ENCODE results near the gene HAAO. TPM values are rescaled to one million over a fixed set of nuclear protein-coding genes. Genes with fewer than 3 reads are reported as not detected.

The HAAO gene
- total RNA-seq, 1 experiment from 2014 or later = 0.74 TPM

DNA sequence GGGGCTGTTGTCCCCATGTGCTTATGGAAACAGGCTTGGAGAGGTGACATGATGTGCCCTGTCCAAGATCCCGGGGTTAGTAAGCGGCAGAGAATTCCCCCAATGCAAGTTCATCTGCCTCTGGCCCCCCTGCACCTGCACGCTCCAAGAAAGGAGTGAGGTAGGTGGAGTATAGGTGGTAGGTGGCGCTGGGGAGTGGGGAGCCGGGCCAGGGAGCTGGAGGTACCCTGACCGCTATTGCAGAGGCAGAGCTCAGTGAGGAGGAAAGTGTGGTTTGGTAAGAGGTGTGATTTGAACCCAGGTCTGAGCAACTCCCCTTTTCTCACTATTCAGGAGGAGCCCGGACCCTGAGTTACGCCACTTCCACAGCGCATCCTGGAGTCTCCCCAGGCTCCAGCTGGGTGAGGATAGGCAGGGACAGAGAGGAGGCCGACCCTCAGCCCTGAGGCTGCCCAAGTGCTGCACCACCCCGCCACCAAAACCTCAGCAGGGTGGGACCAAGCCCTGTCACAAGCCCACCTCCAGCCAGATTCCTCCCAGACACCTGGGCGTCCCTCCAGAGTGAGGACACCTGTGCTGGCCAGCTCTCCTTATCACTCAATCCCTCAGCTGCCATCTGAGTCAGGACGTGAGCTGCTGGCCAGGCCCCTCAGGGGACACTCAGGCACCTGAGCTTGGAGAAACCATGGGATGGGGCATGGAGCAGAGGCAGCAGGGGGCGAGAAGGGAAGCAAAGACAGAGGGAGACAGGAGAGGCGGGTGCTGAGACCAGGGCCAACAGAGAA lies 5.6 kb downstream of the HAAO start:
- Histone ChIP-seq H3K36me3 (ENCODE audit: control insufficient read depth, insufficient read depth, low read length) (no peaks in the 10 kb centered on the region), H3K27ac (ENCODE audit: low read length) (no peak overlapping the region), H3K27me3 (ENCODE audit: control insufficient read depth, insufficient read depth, low read length) (no peaks in the 10 kb centered on the region), H3K9me3 (ENCODE audit: control insufficient read depth, insufficient read depth, low read depth, low read length) (no peaks in the 10 kb centered on the region), H3K4me1 (ENCODE audit: control insufficient read depth, insufficient read depth, low read length) (no peaks in the 10 kb centered on the region), H3K4me3 (ENCODE audit: low read depth in 2 of 2, low read length in 2 of 2) (no peak overlapping the region)
- no peak for TF ChIP-seq SIN3A (IDR thresholded peaks at IDR 0.05; ENCODE audit: borderline replicate concordance, insufficient read depth, low read depth, low read length)
- no peak for TF ChIP-seq POLR2AphosphoS5 (IDR thresholded peaks at IDR 0.05; ENCODE audit: low read depth, low read length)
- TF ChIP-seq, protein P1, sequence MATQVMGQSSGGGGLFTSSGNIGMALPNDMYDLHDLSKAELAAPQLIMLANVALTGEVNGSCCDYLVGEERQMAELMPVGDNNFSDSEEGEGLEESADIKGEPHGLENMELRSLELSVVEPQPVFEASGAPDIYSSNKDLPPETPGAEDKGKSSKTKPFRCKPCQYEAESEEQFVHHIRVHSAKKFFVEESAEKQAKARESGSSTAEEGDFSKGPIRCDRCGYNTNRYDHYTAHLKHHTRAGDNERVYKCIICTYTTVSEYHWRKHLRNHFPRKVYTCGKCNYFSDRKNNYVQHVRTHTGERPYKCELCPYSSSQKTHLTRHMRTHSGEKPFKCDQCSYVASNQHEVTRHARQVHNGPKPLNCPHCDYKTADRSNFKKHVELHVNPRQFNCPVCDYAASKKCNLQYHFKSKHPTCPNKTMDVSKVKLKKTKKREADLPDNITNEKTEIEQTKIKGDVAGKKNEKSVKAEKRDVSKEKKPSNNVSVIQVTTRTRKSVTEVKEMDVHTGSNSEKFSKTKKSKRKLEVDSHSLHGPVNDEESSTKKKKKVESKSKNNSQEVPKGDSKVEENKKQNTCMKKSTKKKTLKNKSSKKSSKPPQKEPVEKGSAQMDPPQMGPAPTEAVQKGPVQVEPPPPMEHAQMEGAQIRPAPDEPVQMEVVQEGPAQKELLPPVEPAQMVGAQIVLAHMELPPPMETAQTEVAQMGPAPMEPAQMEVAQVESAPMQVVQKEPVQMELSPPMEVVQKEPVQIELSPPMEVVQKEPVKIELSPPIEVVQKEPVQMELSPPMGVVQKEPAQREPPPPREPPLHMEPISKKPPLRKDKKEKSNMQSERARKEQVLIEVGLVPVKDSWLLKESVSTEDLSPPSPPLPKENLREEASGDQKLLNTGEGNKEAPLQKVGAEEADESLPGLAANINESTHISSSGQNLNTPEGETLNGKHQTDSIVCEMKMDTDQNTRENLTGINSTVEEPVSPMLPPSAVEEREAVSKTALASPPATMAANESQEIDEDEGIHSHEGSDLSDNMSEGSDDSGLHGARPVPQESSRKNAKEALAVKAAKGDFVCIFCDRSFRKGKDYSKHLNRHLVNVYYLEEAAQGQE (IDR thresholded peaks at IDR 0.05; ENCODE audit: insufficient read depth in 1 of 2, low read depth in 2 of 2, low read length in 1 of 2) = no peak
- TF ChIP-seq, protein P2, sequence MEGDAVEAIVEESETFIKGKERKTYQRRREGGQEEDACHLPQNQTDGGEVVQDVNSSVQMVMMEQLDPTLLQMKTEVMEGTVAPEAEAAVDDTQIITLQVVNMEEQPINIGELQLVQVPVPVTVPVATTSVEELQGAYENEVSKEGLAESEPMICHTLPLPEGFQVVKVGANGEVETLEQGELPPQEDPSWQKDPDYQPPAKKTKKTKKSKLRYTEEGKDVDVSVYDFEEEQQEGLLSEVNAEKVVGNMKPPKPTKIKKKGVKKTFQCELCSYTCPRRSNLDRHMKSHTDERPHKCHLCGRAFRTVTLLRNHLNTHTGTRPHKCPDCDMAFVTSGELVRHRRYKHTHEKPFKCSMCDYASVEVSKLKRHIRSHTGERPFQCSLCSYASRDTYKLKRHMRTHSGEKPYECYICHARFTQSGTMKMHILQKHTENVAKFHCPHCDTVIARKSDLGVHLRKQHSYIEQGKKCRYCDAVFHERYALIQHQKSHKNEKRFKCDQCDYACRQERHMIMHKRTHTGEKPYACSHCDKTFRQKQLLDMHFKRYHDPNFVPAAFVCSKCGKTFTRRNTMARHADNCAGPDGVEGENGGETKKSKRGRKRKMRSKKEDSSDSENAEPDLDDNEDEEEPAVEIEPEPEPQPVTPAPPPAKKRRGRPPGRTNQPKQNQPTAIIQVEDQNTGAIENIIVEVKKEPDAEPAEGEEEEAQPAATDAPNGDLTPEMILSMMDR (IDR thresholded peaks at IDR 0.05) = no peak
- TF ChIP-seq TCF7L2 (IDR thresholded peaks at IDR 0.05; ENCODE audit: low read depth, low read length) = no peak
- DNase-seq (ENCODE audit: low read depth, low spot score) (no peak), ATAC-seq (no peak)
- POLR2A ChIA-PET = interaction anchor here (0.6 kb wide), 1 partner anchor 11 kb away, joined by 3 read pairs; no protein-coding TSS in a partner anchor
- CTCF ChIA-PET = interaction anchor here (0.7 kb wide), 1 partner anchor 10 kb away, joined by 3 read pairs; no protein-coding TSS in a partner anchor
- in situ Hi-C loops (cut with HindIII; ENCODE audit: low pct_unique_long_range_greater_than_20kb, low sequenced_read_pairs) = no loop called here
- no TSS peak for BruUV-seq (replicated peaks)
- intact Hi-C loops (cut with micrococcal nuclease; ENCODE audit: unreplicated experiment) = no loop called here

DNA sequence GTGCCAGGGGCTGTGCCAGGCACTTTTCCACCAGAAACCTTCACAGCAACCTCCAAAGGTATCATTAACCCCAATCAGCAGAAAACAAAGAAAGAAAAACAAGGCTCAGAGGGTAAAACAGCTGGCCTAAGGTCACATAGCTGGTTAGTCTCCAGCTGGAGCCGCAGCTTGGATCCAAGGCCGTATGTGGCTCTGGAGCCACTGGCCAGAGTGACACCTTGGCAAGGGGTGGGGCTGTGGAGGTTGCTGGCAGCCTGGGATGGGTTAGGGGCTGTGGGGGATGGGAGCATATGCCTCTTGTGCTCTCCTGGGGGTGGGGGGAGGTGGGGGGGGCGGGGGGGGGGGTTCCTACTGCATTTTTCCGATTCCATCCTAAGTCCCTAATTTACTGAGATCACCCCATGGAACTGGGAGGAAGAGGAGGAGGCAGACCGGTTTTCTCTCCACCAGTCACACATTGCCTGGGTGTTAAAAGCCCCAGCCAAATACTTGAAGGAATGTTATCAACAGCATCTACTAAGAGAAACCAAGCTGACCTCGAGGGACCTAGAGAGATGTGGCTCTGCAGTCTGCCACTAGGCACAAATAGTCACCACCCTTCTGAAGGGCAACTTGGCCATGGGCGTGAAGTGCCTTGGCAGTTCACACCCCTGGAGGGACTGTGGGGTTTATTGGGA lies 8.0 kb downstream of the HAAO start:
- ChIA-PET POLR2A (no interaction called here), CTCF (no interaction called here)
- Histone ChIP-seq H3K4me1 (ENCODE audit: control insufficient read depth, insufficient read depth, low read length) (no peaks in the 10 kb centered on the region), H3K4me3 (ENCODE audit: low read depth in 2 of 2, low read length in 2 of 2) (no peak overlapping the region), H3K9me3 (ENCODE audit: control insufficient read depth, insufficient read depth, low read depth, low read length) (no peaks in the 10 kb centered on the region), H3K27me3 (ENCODE audit: control insufficient read depth, insufficient read depth, low read length) (no peaks in the 10 kb centered on the region), H3K36me3 (ENCODE audit: control insufficient read depth, insufficient read depth, low read length) (no peaks in the 10 kb centered on the region), H3K27ac (ENCODE audit: low read length) (no peak overlapping the region)
- DNase-seq (ENCODE audit: low read depth, low spot score) = no peak
- ATAC-seq = no peak
- in situ Hi-C loops (cut with HindIII; ENCODE audit: low pct_unique_long_range_greater_than_20kb, low sequenced_read_pairs) (no loop called here), intact Hi-C loops (cut with micrococcal nuclease; ENCODE audit: unreplicated experiment) (no loop called here)
- TF ChIP-seq POLR2AphosphoS5 (IDR thresholded peaks at IDR 0.05; ENCODE audit: low read depth, low read length) = no peak
- no peak for TF ChIP-seq SIN3A (IDR thresholded peaks at IDR 0.05; ENCODE audit: borderline replicate concordance, insufficient read depth, low read depth, low read length)
- TF ChIP-seq, protein P1 (IDR thresholded peaks at IDR 0.05; ENCODE audit: insufficient read depth in 1 of 2, low read depth in 2 of 2, low read length in 1 of 2) = no peak
- no TSS peak for BruUV-seq (replicated peaks)
